CD4-positive, CD25-positive, alpha-beta regulatory T cell (primary cell): ENCODE data around the gene RIMBP3B. TPM values are rescaled to one million over a fixed set of nuclear protein-coding genes. Genes with fewer than 3 reads are reported as not detected.

Experiments used
- polyA plus RNA-seq, 4 donors: library from polyadenylated mRNA; unstranded; fragments of 300-500 nt; fragmentation: Illumina TruSeq; gene quantifications; one replicate each; pipeline ENCODE4 v1.2.3, GENCODE V29; 2021
- total RNA-seq: library from RNA; stranded (reverse); gene quantifications from one replicate; pipeline ENCODE4 v1.2.3, GENCODE V29; 2022

The RIMBP3B gene
- total and polyA plus RNA-seq, 5 donors from 2014 or later = 0.32 to 0.63 (median 0.47) TPM; not detected in 2

Other genes starting within 250 kb of the RIMBP3B start
- 9.7 TPM for gene HIC2, start 33.6 kb downstream of the RIMBP3B start, total RNA-seq
- under 1 TPM; 0.29 to 0.49 (median 0.41) TPM for gene HIC2, start 33.6 kb downstream of the RIMBP3B start, polyA plus RNA-seq
- 4.1 TPM for gene TMEM191C, start 83.6 kb downstream of the RIMBP3B start, total RNA-seq
- gene TMEM191C, start 83.6 kb downstream of the RIMBP3B start, polyA plus RNA-seq = 1 to 10 TPM in 3 of 4 donors, under 1 TPM in 1; 0.72 to 2.7 (median 1.3) TPM
- gene RIMBP3C, start 167.7 kb downstream of the RIMBP3B start, total RNA-seq = 0.47 TPM
- under 1 TPM in 3 of 4 donors, not detected in 1; 0.38 to 0.87 (median 0.52) TPM for gene RIMBP3C, start 167.7 kb downstream of the RIMBP3B start, polyA plus RNA-seq
- gene UBE2L3, start 184.0 kb downstream of the RIMBP3B start, total RNA-seq = 33.7 TPM
- gene UBE2L3, start 184.0 kb downstream of the RIMBP3B start, polyA plus RNA-seq = 100 to 1,000 TPM in 3 of 4 donors, 10 to 100 TPM in 1; 98.4 to 124 (median 110) TPM
- gene YDJC, start 246.3 kb downstream of the RIMBP3B start, total RNA-seq = 34.4 TPM
- 10 to 100 TPM; 55.0 to 70.0 (median 55.6) TPM for gene YDJC, start 246.3 kb downstream of the RIMBP3B start, polyA plus RNA-seq
- not detected for gene CCDC116, start 249.0 kb downstream of the RIMBP3B start, total RNA-seq
- gene CCDC116, start 249.0 kb downstream of the RIMBP3B start, polyA plus RNA-seq = not detected